HG03575 (cell line): ENCODE results near the gene NHSL2.
"Not testable (repeated sequence)": the region's sequence is repeated elsewhere in the genome, so short reads cannot be mapped to it uniquely, and the experiment has no call there.

ENCODE experiments used
- ATAC-seq: cut with Tn5 transposase; IDR thresholded peaks from one replicate; pipeline ENCODE4 v1.9.1; 2021; ENCODE audit not compliant: unreplicated experiment, insufficient number of reproducible peaks, low FRiP score; ENCODE audit errors: extremely low read depth

NHSL2 gene

GRCh38 chrX:71964184-71964583 is 53.5 kb downstream of the NHSL2 start:
- not testable (repeated sequence) for ATAC-seq

- no peak for ATAC-seq
These were observed 64.3 kb downstream of the NHSL2 start for GRCh38 chrX:71974916-71975315.

- ATAC-seq = no peak
These were observed 66.1 kb downstream of the NHSL2 start for GRCh38 chrX:71976753-71977152.

GRCh38 chrX:71978164-71978563 is 67.5 kb downstream of the NHSL2 start:
- ATAC-seq = no peak

GRCh38 chrX:71989768-71990426 is 79.3 kb downstream of the NHSL2 start:
- ATAC-seq = no peak

GRCh38 chrX:71990518-71990917 is 79.9 kb downstream of the NHSL2 start:
- ATAC-seq = no peak

- no peak for ATAC-seq
These were observed 80.5 kb downstream of the NHSL2 start for GRCh38 chrX:71991164-71991563.

- ATAC-seq = no peak
These were observed 82.1 kb downstream of the NHSL2 start for GRCh38 chrX:71992711-71993110.

GRCh38 chrX:71993371-71993770 is 82.7 kb downstream of the NHSL2 start:
- ATAC-seq = no peak

- no peak for ATAC-seq
These were observed 84.0 kb downstream of the NHSL2 start for GRCh38 chrX:71994601-71995000.

GRCh38 chrX:71995122-71995521 is 84.5 kb downstream of the NHSL2 start:
- no peak for ATAC-seq

GRCh38 chrX:71996136-71996535 is 85.5 kb downstream of the NHSL2 start:
- ATAC-seq = no peak

GRCh38 chrX:71996826-71997225 is 86.2 kb downstream of the NHSL2 start:
- no peak for ATAC-seq

- ATAC-seq = no peak
These were observed 86.7 kb downstream of the NHSL2 start for GRCh38 chrX:71997320-71997719.

- ATAC-seq = no peak
These were observed 88.3 kb downstream of the NHSL2 start for GRCh38 chrX:71998836-71999509.

GRCh38 chrX:71999535-71999934 is 88.9 kb downstream of the NHSL2 start:
- ATAC-seq = no peak

- ATAC-seq = no peak
These were observed 90.8 kb downstream of the NHSL2 start for GRCh38 chrX:72001471-72001870.

GRCh38 chrX:72001906-72002305 is 91.3 kb downstream of the NHSL2 start:
- ATAC-seq = no peak

GRCh38 chrX:72002875-72003274 is 92.2 kb downstream of the NHSL2 start:
- ATAC-seq = no peak

GRCh38 chrX:72003811-72004750 is 93.4 kb downstream of the NHSL2 start:
- ATAC-seq = no peak
